CD14-positive monocyte (primary cell): ENCODE measurements around the gene ZNF784. TPM values are rescaled to one million over a fixed set of nuclear protein-coding genes. Genes with fewer than 3 reads are reported as not detected.
A peak's percentile ranks its signal among the peaks of the same experiment; 100 is the strongest.

ENCODE experiments used
- DNase-seq, 3 donors: peaks; one replicate each; pipeline ENCODE4 v3.0.0-alpha.2; 2011 to 2022
- H2AFZ ChIP-seq: 2 replicates; pipeline ENCODE4 v1.6.0; 2012; ENCODE audit warnings: mild to moderate bottlenecking, low read depth, low read length, inconsistent platforms; ENCODE audit not compliant: insufficient read depth, poor library complexity, severe bottlenecking
- H3K27ac ChIP-seq, 2 donors: 1 replicate in 1 of 2; 2 replicates in 1 of 2; pipeline ENCODE4 v1.5.1; 2012 to 2013; ENCODE audit warnings: low read length in 2 of 2, control low read depth in 1 of 2, inconsistent platforms in 1 of 2, low read depth in 1 of 2, mild to moderate bottlenecking in 1 of 2
- H3K27me3 ChIP-seq, 2 donors: one replicate each; pipeline versions ENCODE4 v1.6.0 to v1.6.1; 2011 to 2013; ENCODE audit warnings: low read length in 2 of 2; ENCODE audit not compliant: control insufficient read depth in 2 of 2, insufficient read depth in 2 of 2
- H3K36me3 ChIP-seq, 2 donors: replicated peaks in 1 of 2; 1 replicate in 1 of 2; 2 replicates in 1 of 2; pipeline versions ENCODE4 v1.5.1 to v1.6.1; 2012 to 2013; ENCODE audit warnings: low read length in 2 of 2, control low read depth in 1 of 2, inconsistent platforms in 1 of 2, mild to moderate bottlenecking in 1 of 2; ENCODE audit not compliant: insufficient read depth in 2 of 2, control insufficient read depth in 1 of 2
- H3K4me1 ChIP-seq, 2 donors: 1 replicate in 1 of 2; 2 replicates in 1 of 2; pipeline versions ENCODE4 v1.5.1 to v1.6.1; 2012 to 2013; ENCODE audit warnings: low read length in 2 of 2, control low read depth in 1 of 2, inconsistent platforms in 1 of 2, mild to moderate bottlenecking in 1 of 2, moderate library complexity in 1 of 2; ENCODE audit not compliant: insufficient read depth in 2 of 2, control insufficient read depth in 1 of 2
- H3K4me2 ChIP-seq: replicated peaks from 2 replicates; pipeline ENCODE3; 2012; ENCODE audit warnings: low read length, moderate library complexity, mild to moderate bottlenecking; ENCODE audit not compliant: poor library complexity, severe bottlenecking; ENCODE audit errors: extremely low read depth
- H3K4me3 ChIP-seq, 3 experiments: fragments of 200-600 bp in 1 of 3; sonication (generic) in 1 of 3; replicated peaks in 1 of 3; 1 replicate in 2 of 3; 2 replicates in 1 of 3; pipeline ENCODE4 v1.5.1; 2011 to 2013; ENCODE audit warnings: low read length in 3 of 3, mild to moderate bottlenecking in 3 of 3, control low read depth in 2 of 3, low read depth in 2 of 3, inconsistent platforms in 1 of 3, moderate library complexity in 1 of 3
- H3K79me2 ChIP-seq: 2 replicates; pipeline ENCODE4 v1.6.0; 2012; ENCODE audit warnings: mild to moderate bottlenecking, control low read depth, inconsistent platforms, low read length, moderate library complexity; ENCODE audit not compliant: insufficient read depth
- H3K9ac ChIP-seq: 2 replicates; pipeline ENCODE4 v1.6.0; 2017; ENCODE audit warnings: low read length, mild to moderate bottlenecking; ENCODE audit not compliant: insufficient read depth, poor library complexity, severe bottlenecking
- H3K9me3 ChIP-seq, 2 donors: replicated peaks in 1 of 2; 1 replicate in 1 of 2; 2 replicates in 1 of 2; pipeline versions ENCODE4 v1.5.1 to v1.6.1; 2012 to 2013; ENCODE audit warnings: low read length in 2 of 2, control low read depth in 1 of 2; ENCODE audit not compliant: control insufficient read depth in 1 of 2, insufficient read depth in 1 of 2
- H4K20me1 ChIP-seq: 2 replicates; pipeline ENCODE4 v1.6.0; 2012; ENCODE audit warnings: mild to moderate bottlenecking, low read length, control low read depth, moderate library complexity; ENCODE audit not compliant: insufficient read depth
- H3K27ac Mint-ChIP-seq, 7 donors: one replicate each; pipeline ENCODE4 v1.8.0; 2020; ENCODE audit warnings: mild to moderate bottlenecking in 7 of 7, mixed read lengths in 7 of 7, moderate library complexity in 6 of 7, inconsistent platforms in 2 of 7
- H3K27me3 Mint-ChIP-seq, 3 donors: one replicate each; pipeline ENCODE4 v1.8.0; 2021 to 2022; ENCODE audit warnings: low read depth in 3 of 3, mild to moderate bottlenecking in 3 of 3, mixed read lengths in 3 of 3, moderate library complexity in 3 of 3, inconsistent platforms in 1 of 3
- H3K36me3 Mint-ChIP-seq, 2 donors: one replicate each; pipeline ENCODE4 v1.8.0; 2020; ENCODE audit warnings: mixed read lengths in 2 of 2, inconsistent platforms in 1 of 2, mild to moderate bottlenecking in 1 of 2
- H3K4me1 Mint-ChIP-seq: one replicate; pipeline ENCODE4 v1.8.0; 2020; ENCODE audit warnings: mild to moderate bottlenecking, mixed read lengths
- H3K4me3 Mint-ChIP-seq, 2 donors: one replicate each; pipeline ENCODE4 v1.8.0; 2020; ENCODE audit warnings: mild to moderate bottlenecking in 2 of 2, mixed read lengths in 2 of 2, moderate library complexity in 1 of 2
- H3K9me3 Mint-ChIP-seq, 7 donors: one replicate each; pipeline ENCODE4 v1.8.0; 2020 to 2022; ENCODE audit warnings: mixed read lengths in 7 of 7, mild to moderate bottlenecking in 6 of 7, moderate library complexity in 6 of 7, inconsistent platforms in 2 of 7
- CTCF ChIP-seq: fragments of 200-600 bp; IDR thresholded peaks from one replicate; pipeline ENCODE4 v1.8.0; 2022; ENCODE audit warnings: antibody characterized with exemption, mild to moderate bottlenecking
- WGBS: methylation state at CpG from one replicate; pipeline ENCODE4 v1.1.5; 2013; ENCODE audit warnings: missing lambda C conversion rate; ENCODE audit not compliant: insufficient coverage; 5-methylcytosine and 5-hydroxymethylcytosine counted together
- intact Hi-C, 2 donors: fragments of 100-400 bp; cut with micrococcal nuclease; formaldehyde crosslinking; loops; one replicate each; pipeline versions ENCODE4 v1.15.0 to v1.15.1; 2023
- polyA plus RNA-seq, 3 donors: library from polyadenylated mRNA; depleted of rRNA in 1 of 3; unstranded in 2 of 3; stranded (reverse) in 1 of 3; fragments of 300-500 nt in 2 of 3; fragments of >200 nt in 1 of 3; fragmentation: Illumina TruSeq in 2 of 3; gene quantifications; 1 replicate in 2 of 3; 2 replicates in 1 of 3; pipeline ENCODE4 v1.2.3, GENCODE V29; 2012 to 2021

The ZNF784 gene
- polyA plus RNA-seq, 3 donors = 1.5 to 5.5 (median 2.4) TPM

GRCh38 chr19:55606817-55607216 is 17.5 kb downstream of the ZNF784 start:
- intact Hi-C loops = loop anchor here (2.0 to 10.0 kb wide), 4 partner anchors 14 to 202 kb away; partner anchors contain the start of genes UBE2S (in 1 of the 2), ZNF580 (in 1 of the 2) and ZNF581 (in 1 of the 2)
- H3K4me2 ChIP-seq = peak overlapping the region; percentile 77
- H3K4me1 Mint-ChIP-seq = peaks cover 67% of the 10 kb centered on the region
- peaks cover 27 to 46% of the 10 kb centered on the region in 2 donors for H3K36me3 Mint-ChIP-seq
- no peaks in the 10 kb centered on the region for H3K9me3 Mint-ChIP-seq
- WGBS = 54% methylated on average over 6 of the region's 9 CpGs
- no peaks in the 10 kb centered on the region for H3K27me3 Mint-ChIP-seq
- peak overlapping the region in 6 of 7 donors; percentile 35 to 97 (median 94) for H3K27ac Mint-ChIP-seq
- H3K4me3 ChIP-seq = peak overlapping the region in 1 of 3 experiments; percentile 81
- H3K27me3 ChIP-seq = no peaks in the 10 kb centered on the region
- H3K9me3 ChIP-seq = no peaks in the 10 kb centered on the region
- no peak overlapping the region for H3K4me3 Mint-ChIP-seq
- DNase-seq = no peak
- H3K4me1 ChIP-seq = peaks cover 30 to 55% of the 10 kb centered on the region in 2 donors
- peaks cover 49% of the 10 kb centered on the region for H4K20me1 ChIP-seq
- peak overlapping the region in 1 of 2 donors; percentile 76 for H3K27ac ChIP-seq
- peaks cover 80% of the 10 kb centered on the region for H3K79me2 ChIP-seq
- H3K9ac ChIP-seq = peak overlapping the region; percentile 78
- H3K36me3 ChIP-seq = peaks cover 4 to 44% of the 10 kb centered on the region in 2 donors
- TF ChIP-seq CTCF = no peak
- H2AFZ ChIP-seq = no peak overlapping the region

DNA sequence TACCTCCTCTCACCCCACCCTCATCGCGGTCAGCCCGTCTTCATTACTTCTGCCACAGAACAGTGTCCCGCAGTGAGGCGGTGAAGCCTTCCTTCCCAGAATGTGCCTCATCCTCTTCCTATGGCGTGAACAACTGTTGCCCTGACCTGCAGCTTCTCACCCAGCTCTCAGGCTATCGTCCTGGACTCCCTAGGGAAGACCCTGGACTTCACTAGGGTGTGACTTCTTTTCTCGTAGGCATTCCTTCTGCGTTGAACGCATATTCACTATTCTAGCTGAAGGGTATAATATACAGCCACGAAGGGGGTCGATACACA is 17.9 kb downstream of the ZNF784 start:
- H3K36me3 Mint-ChIP-seq = peaks cover 27 to 47% of the 10 kb centered on the region in 2 donors
- Histone ChIP-seq H3K4me3 (peak overlapping the region; percentile 81 to 92 (median 92)), H3K36me3 (peaks cover 4 to 44% of the 10 kb centered on the region in 2 donors), H4K20me1 (peaks cover 45% of the 10 kb centered on the region), H3K4me2 (peak overlapping the region; percentile 77), H3K9ac (peak overlapping the region; percentile 78), H3K27ac (peak overlapping the region; percentile 76 to 85), H2AFZ (peak overlapping the region; percentile 65), H3K27me3 (no peaks in the 10 kb centered on the region), H3K9me3 (no peaks in the 10 kb centered on the region), H3K79me2 (peaks cover 80% of the 10 kb centered on the region), H3K4me1 (peaks cover 28 to 55% of the 10 kb centered on the region in 2 donors)
- WGBS = 31% methylated on average over 12 of the region's 12 CpGs
- H3K4me3 Mint-ChIP-seq = peak overlapping the region; percentile 94 to 98
- no peaks in the 10 kb centered on the region for H3K27me3 Mint-ChIP-seq
- no peaks in the 10 kb centered on the region for H3K9me3 Mint-ChIP-seq
- H3K27ac Mint-ChIP-seq = peak overlapping the region; percentile 78 to 97 (median 96)
- intact Hi-C loops = loop anchor here (2.0 to 10.0 kb wide), 4 partner anchors 14 to 202 kb away; partner anchors contain the start of genes UBE2S (in 1 of the 2), ZNF580 (in 1 of the 2) and ZNF581 (in 1 of the 2)
- peak; percentile 23 for TF ChIP-seq CTCF
- peaks cover 67% of the 10 kb centered on the region for H3K4me1 Mint-ChIP-seq
- DNase-seq = no peak
